Naive thymus-derived CD8-positive, alpha-beta T cell (primary cell): ENCODE measurements around the gene TTC16. TPM values are rescaled to one million over a fixed set of nuclear protein-coding genes. Genes with fewer than 3 reads are reported as not detected.
"Not testable (repeated sequence)": the region's sequence is repeated elsewhere in the genome, so short reads cannot be mapped to it uniquely, and the experiment has no call there.

Experiments used
- ATAC-seq, 2 donors: fragments of 150-1000 bp; cut with Tn5 transposase in 1 of 2; sonication (Bioruptor Pico), chemical (Tn5 transposase) in 1 of 2; 1 replicate in 1 of 2; 2 replicates in 1 of 2; pipeline ENCODE4 v1.10.0; 2021; ENCODE audit warnings: mild to moderate bottlenecking in 2 of 2, moderate library complexity in 2 of 2
- POLR2A ChIA-PET: fragments of 350-600 bp; sonication (Branson Sonifier 250); formaldehyde crosslinking; loops from one replicate; lab custom pipeline; 2021; ENCODE audit warnings: antibody characterized with exemption; lab: Charles Lee
- DNase-seq, 10 donors: peaks; one replicate each; pipeline versions ENCODE4 v3.0.0 to v3.0.0-alpha.2; 2020 to 2022
- H3K27ac Mint-ChIP-seq, 10 donors: one replicate each; pipeline ENCODE4 v1.8.0; 2020 to 2022; ENCODE audit warnings: mild to moderate bottlenecking in 10 of 10, mixed read lengths in 10 of 10, moderate library complexity in 4 of 10, inconsistent platforms in 1 of 10
- H3K27me3 Mint-ChIP-seq, 5 donors: one replicate each; pipeline ENCODE4 v1.8.0; 2021 to 2022; ENCODE audit warnings: mixed read lengths in 5 of 5
- H3K36me3 Mint-ChIP-seq, 3 donors: one replicate each; pipeline ENCODE4 v1.8.0; 2020 to 2022; ENCODE audit warnings: mixed read lengths in 3 of 3, mild to moderate bottlenecking in 2 of 3, inconsistent platforms in 1 of 3
- H3K4me1 Mint-ChIP-seq, 4 donors: one replicate each; pipeline ENCODE4 v1.8.0; 2021 to 2022; ENCODE audit warnings: mixed read lengths in 4 of 4
- H3K4me3 Mint-ChIP-seq, 10 donors: one replicate each; pipeline ENCODE4 v1.8.0; 2020 to 2022; ENCODE audit warnings: mild to moderate bottlenecking in 10 of 10, mixed read lengths in 10 of 10, moderate library complexity in 6 of 10, inconsistent platforms in 1 of 10
- H3K9me3 Mint-ChIP-seq, 9 donors: one replicate each; pipeline ENCODE4 v1.8.0; 2020 to 2022; ENCODE audit warnings: mixed read lengths in 9 of 9, mild to moderate bottlenecking in 3 of 9, inconsistent platforms in 1 of 9, moderate library complexity in 1 of 9
- polyA plus RNA-seq, 3 donors: library from polyadenylated mRNA; unstranded; fragments of 300-500 nt; fragmentation: Illumina TruSeq; gene quantifications; one replicate each; pipeline ENCODE4 v1.2.3, GENCODE V29; 2021
- total RNA-seq, 8 experiments: library from RNA in 2 of 8; stranded (reverse) in 2 of 8; gene quantifications; one replicate each; pipeline ENCODE4 v1.2.3 and lab custom pipeline; 2021 to 2026

The TTC16 gene
- total and polyA plus RNA-seq, 5 experiments from 2014 or later = 1.8 to 8.2 (median 4.4) TPM

DNA sequence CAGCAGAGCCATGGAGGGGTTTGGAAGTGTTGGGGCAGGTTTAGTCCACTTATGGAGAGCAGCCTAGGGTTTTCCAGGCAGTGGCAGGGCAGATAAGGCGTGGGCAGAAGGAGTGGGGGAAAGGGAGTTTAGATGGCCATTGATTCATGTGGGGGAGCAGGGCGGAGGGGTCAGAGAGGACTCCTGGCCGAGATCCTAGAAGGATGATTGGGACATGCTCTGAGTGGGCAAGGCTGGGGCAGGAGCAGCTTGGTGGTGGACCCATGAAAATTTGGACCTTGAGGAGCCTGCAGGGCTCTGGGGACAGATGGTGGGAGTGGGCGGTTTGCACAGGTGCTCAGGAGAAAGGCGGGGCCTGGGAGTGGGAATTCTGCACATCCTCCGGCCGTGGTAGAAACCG is 37.3 kb downstream of the TTC16 start:
- ATAC-seq (no peak), DNase-seq (no peak)
- peaks cover 0 to 39% (median 5%) of the 10 kb centered on the region in 3 donors for H3K36me3 Mint-ChIP-seq
- peak overlapping the region in 5 of 10 donors; percentile 39 to 76 (median 62) for H3K27ac Mint-ChIP-seq
- peaks cover 14 to 36% (median 19%) of the 10 kb centered on the region in 4 donors for H3K4me1 Mint-ChIP-seq
- H3K4me3 Mint-ChIP-seq = no peak overlapping the region
- no peaks in the 10 kb centered on the region for H3K27me3 Mint-ChIP-seq
- POLR2A ChIA-PET = interaction anchor here (0.5 to 1.8 kb wide), 2 partner anchors 18 to 31 kb away, joined by 4 to 6 read pairs; no protein-coding TSS in a partner anchor
- H3K9me3 Mint-ChIP-seq = no peaks in the 10 kb centered on the region

DNA sequence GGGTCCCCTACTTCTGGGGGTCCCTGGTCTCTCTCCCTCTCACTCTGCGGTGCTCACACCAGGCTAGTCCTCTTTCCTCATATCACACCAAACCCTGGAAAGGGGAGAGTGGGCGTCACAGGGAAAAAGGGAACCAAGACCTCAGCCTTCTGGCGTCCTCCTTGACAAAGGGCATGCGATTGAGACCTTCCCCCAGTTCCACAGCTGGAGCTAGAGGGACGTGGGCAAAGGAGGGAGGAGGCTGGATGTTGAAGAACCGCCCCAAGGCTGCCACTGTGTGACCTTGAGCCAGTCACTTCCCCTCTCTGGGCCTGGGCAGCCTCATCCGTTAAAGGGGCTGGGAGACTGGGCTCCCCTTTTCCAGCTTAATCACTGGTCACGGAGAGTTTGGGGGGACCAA is 37.7 kb downstream of the TTC16 start:
- DNase-seq (no peak), ATAC-seq (no peak)
- Mint-ChIP-seq H3K27ac (peak overlapping the region in 3 of 10 donors; percentile 36 to 43 (median 40)), H3K4me1 (peaks cover 13 to 34% (median 20%) of the 10 kb centered on the region in 4 donors), H3K4me3 (no peak overlapping the region), H3K36me3 (peaks cover 0 to 37% (median 5%) of the 10 kb centered on the region in 3 donors), H3K9me3 (no peaks in the 10 kb centered on the region), H3K27me3 (no peaks in the 10 kb centered on the region)
- POLR2A ChIA-PET = interaction anchor here (0.5 to 1.8 kb wide), 2 partner anchors 17 to 31 kb away, joined by 4 to 6 read pairs; no protein-coding TSS in a partner anchor

DNA sequence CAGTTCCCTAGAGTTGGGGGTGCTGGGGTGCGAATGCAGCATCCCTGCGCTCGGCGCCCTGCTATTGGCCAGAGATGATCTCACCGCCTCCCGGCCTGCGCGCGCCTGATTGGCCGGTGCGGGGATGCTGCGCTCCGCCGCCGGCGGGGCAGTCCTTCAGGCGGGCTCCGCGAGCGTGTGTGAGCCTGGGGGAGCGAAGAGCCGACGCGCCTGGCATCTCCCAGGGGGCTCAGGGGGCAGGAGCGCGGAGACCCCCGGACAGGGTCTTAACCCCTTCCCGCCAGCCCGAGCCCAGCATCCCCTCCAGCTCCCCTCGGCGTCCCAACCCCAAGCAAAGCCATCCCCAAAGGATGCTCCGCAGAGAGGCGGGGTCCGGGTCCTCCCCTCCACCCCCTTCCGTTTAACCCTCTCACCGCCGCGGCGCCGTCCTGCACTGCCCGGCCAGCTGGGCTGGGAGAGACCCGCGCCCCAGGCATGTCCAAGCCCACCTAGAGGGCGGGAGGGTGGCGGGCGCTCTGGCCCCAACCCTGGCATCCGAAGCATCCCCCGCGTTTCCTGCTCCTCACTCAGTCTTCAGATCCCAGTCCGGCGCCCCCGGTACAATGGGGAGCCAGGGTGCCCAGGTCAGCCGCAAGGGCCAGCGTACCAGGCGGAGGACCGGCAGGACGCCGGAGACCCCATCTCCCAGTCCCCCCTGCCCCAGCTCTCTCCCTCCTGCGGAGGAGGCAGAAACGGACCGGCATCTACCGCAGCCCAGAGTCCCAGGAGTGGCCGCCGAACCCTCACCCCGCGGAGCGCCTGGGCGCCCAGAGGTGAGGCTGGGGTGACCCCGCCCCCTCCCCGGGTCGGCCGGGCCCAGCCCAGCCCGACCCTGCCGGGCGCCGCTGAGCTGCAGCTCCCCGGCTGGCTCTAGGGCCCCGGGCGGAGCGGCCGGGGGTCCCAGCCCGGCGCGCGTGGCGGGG is 38.5 kb downstream of the TTC16 start:
- peak overlapping the region in 1 of 10 donors; percentile 43 for H3K27ac Mint-ChIP-seq

DNA sequence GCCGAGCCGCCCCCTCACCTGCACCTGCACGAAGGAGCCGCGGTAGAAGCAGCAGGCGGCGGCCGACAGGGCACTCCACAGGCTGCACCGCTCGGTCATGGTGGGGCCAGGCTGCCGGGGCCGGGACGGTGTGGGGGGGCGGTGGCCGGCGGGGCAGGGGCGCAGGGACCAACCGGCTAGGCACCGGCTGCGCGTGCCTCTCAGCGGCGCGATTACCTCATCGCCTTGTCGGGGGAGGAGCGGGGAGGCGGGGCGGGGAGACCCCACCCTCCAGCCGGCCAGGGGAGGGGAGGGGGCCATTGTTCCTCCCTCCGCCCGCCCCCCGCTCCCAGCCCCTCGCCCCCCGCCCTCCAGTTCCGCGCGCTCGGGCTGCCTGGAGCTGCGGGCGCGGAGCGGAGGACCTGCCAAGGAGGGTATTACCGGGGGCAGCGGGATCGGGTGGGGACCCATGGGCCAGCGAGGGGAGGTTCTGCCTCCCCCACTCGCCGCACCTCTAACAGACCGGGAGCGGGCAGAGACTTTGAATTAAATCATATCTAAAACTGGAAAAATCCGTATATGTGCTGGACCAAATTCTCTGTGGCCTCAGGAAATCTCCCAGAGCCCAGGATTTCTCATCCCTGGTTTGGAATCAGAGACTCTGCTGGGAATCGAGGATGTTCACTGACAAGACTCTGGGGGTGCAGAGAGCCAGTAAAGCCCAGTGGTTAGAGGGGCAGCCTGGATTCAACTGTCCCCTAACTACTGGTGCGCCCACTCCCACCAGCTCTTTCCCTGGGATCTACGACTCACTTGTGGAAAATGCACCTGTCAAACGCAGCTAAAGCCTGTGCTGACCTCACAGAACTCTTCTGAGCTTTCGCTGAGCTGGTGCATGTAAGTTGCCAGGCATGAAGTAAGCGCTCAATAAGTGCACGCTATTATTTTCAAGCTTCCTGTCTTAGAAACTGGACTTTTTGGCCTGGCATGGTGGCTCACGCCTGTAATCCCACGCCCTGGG is 39.5 kb downstream of the TTC16 start:
- ATAC-seq = no peak
- H3K4me1 Mint-ChIP-seq = peaks cover 15 to 31% (median 20%) of the 10 kb centered on the region in 4 donors
- no peaks in the 10 kb centered on the region for H3K27me3 Mint-ChIP-seq
- no peak overlapping the region for H3K4me3 Mint-ChIP-seq
- H3K27ac Mint-ChIP-seq = peak overlapping the region in 1 of 10 donors; percentile 43
- no peaks in the 10 kb centered on the region for H3K9me3 Mint-ChIP-seq
- DNase-seq = no peak
- peaks cover 0 to 34% (median 3%) of the 10 kb centered on the region in 3 donors for H3K36me3 Mint-ChIP-seq
- POLR2A ChIA-PET = interaction anchor here (0.6 to 0.8 kb wide), 2 partner anchors 15 to 16 kb away, joined by 3 read pairs; no protein-coding TSS in a partner anchor

More for the DNA sequence above, 38.5 kb downstream of the TTC16 start:
- DNase-seq = no peak
- H3K36me3 Mint-ChIP-seq = peaks cover 0 to 37% (median 5%) of the 10 kb centered on the region in 3 donors
- ATAC-seq = no peak
- peaks cover 16 to 33% (median 22%) of the 10 kb centered on the region in 4 donors for H3K4me1 Mint-ChIP-seq
- no peaks in the 10 kb centered on the region for H3K27me3 Mint-ChIP-seq
- no peaks in the 10 kb centered on the region for H3K9me3 Mint-ChIP-seq
- H3K4me3 Mint-ChIP-seq = no peak overlapping the region
- POLR2A ChIA-PET = interaction anchor here (0.7 to 1.8 kb wide), 2 partner anchors 17 to 31 kb away, joined by 3 to 6 read pairs; partner anchors contain the start of gene CDK9

DNA sequence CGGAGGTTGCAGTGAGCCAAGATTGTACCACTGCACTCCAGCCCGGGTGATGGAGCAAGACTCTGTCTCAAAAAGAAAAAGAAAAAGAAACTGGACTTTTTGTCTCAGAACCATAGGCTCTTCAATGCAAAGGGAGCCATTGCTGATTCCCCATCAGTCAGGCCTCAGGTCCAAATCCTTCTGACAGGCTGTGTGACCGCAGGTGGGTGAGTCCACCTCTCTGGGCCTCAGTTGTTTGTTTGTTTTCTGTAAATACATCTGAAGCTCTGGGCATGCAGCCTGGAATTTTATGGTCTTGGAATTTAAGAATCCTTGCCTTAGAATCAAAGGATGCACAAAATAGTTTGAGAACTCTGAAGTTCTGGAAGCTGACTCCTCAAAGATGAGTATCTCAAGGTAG is 40.4 kb downstream of the TTC16 start:
- no peak overlapping the region for H3K27ac Mint-ChIP-seq
- H3K27me3 Mint-ChIP-seq = no peaks in the 10 kb centered on the region
- POLR2A ChIA-PET = interaction anchor here (0.7 to 1.7 kb wide), 3 partner anchors 10 to 21 kb away, joined by 3 to 5 read pairs (median 4); no protein-coding TSS in a partner anchor
- peaks cover 15 to 30% (median 16%) of the 10 kb centered on the region in 4 donors for H3K4me1 Mint-ChIP-seq
- no peaks in the 10 kb centered on the region for H3K9me3 Mint-ChIP-seq
- DNase-seq (no peak), ATAC-seq (no peak)
- H3K4me3 Mint-ChIP-seq = no peak overlapping the region
- peaks cover 0 to 31% (median 0%) of the 10 kb centered on the region in 3 donors for H3K36me3 Mint-ChIP-seq

DNA sequence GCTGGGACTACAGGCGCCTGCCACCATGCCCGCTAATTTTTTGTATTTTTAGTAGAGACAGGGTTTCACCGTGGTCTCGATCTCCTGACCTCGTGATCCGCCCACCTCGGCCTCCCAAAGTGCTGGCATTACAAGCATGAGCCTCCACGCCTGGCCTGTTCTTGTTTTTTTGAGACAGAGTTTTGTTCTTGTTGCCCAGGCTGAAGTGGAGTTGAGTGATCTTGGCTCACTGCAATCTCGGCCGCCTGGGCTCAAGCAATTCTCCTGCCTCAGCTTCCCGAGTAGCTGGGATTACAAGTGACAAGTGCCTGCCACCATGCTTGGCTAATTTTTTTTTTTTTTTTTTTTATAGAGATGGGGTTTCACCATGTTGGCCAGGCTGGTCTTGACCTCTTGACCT is 40.9 kb downstream of the TTC16 start:
- not testable (repeated sequence) for ATAC-seq, H3K27me3 Mint-ChIP-seq, H3K4me3 Mint-ChIP-seq, DNase-seq, H3K9me3 Mint-ChIP-seq
- Mint-ChIP-seq H3K4me1 (peaks cover 10 to 26% (median 13%) of the 10 kb centered on the region in 4 donors), H3K27ac (peak overlapping the region in 1 of 10 donors; percentile 51), H3K36me3 (peaks cover 0 to 29% (median 0%) of the 10 kb centered on the region in 3 donors)
- POLR2A ChIA-PET = interaction anchor here (1.1 to 1.7 kb wide), 2 partner anchors 9 to 13 kb away, joined by 3 to 5 read pairs; no protein-coding TSS in a partner anchor

DNA sequence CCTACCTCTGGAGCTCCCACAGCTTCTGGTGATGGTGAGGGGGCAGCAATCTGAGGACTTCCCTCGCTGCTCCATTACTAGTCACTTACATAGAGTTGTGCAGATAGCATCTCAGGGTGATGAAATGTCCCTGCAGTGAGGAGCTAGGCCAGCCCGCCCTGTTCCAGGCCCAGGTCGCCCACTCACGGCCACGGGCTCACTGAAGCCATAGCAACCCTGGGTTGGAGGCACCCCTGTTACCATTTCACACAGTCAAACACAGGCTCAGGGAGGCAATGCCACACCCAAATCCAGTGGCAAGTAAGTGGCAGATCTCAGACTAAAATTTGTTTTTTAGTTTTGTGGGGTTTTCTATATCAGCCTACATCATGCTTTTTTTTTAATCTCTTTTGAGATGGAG is 43.0 kb downstream of the TTC16 start:
- no peak for DNase-seq
- no peaks in the 10 kb centered on the region for H3K27me3 Mint-ChIP-seq
- ATAC-seq = no peak
- H3K4me1 Mint-ChIP-seq = peaks cover 14 to 32% (median 24%) of the 10 kb centered on the region in 4 donors
- no peaks in the 10 kb centered on the region for H3K9me3 Mint-ChIP-seq
- H3K4me3 Mint-ChIP-seq = no peak overlapping the region
- H3K27ac Mint-ChIP-seq = peak overlapping the region in 9 of 10 donors; percentile 27 to 74 (median 60)
- H3K36me3 Mint-ChIP-seq = peaks cover 0 to 36% (median 3%) of the 10 kb centered on the region in 3 donors
- POLR2A ChIA-PET = interaction anchor here (0.8 to 1.4 kb wide), 2 partner anchors 14 to 24 kb away, joined by 3 to 5 read pairs; no protein-coding TSS in a partner anchor

DNA sequence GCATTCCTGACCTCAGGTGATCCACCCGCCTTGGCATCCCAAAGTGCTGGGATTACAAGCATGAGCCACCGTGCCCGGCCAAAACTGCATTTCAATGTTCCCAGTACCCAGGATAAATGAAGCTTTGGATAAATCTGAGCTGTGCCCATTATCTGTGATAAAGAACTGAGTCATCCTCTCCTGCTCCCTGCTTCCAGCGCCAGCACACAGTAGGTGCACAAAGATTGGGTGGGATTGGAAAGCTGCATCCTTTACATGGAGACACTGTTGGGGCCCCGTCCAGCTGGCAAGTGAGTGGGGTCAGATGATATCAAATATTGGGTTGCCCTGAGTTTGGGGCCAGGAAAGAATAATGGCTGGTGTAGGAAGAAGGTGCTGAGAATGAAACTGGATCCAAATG is 45.2 kb downstream of the TTC16 start:
- DNase-seq (no peak), ATAC-seq (no peak)
- Mint-ChIP-seq H3K27me3 (no peaks in the 10 kb centered on the region), H3K27ac (peak overlapping the region in 4 of 10 donors; percentile 29 to 69 (median 49)), H3K4me3 (no peak overlapping the region), H3K9me3 (no peaks in the 10 kb centered on the region), H3K36me3 (peaks cover 0 to 54% (median 6%) of the 10 kb centered on the region in 3 donors), H3K4me1 (peaks cover 22 to 51% (median 44%) of the 10 kb centered on the region in 4 donors)
- POLR2A ChIA-PET = interaction anchor here (1.0 to 12.1 kb wide), 2 partner anchors 13 to 21 kb away, joined by 3 to 237 read pairs; partner anchors contain the start of genes CDK9 and SH2D3C

DNA sequence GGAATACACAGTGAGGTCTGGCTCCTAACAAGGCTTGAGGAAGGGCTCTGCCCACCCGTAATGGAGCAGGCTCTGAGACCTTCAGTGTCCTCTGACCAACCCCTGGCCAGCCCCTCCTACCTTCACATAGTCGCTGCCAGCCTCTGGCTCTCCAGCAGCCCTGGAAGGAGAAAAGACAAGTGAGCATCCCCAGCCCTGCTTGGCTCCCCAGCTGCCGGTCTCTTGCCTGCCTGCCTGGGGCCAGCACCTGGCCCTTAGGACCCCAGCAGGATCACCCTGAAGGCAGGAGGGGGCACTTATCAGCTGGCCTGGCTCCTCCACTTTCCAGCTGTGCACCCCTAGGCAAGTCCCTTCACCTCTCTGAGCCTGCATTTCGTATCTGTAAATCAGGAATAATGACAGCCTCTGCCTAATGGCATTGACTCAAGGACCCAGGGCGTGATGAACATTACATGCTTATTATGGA is 45.6 kb downstream of the TTC16 start:
- ATAC-seq (no peak), DNase-seq (no peak)
- Mint-ChIP-seq H3K4me3 (no peak overlapping the region), H3K27ac (peak overlapping the region in 2 of 10 donors; percentile 36 to 57), H3K36me3 (peaks cover 0 to 59% (median 11%) of the 10 kb centered on the region in 3 donors), H3K27me3 (no peaks in the 10 kb centered on the region), H3K9me3 (no peaks in the 10 kb centered on the region), H3K4me1 (peaks cover 26 to 56% (median 49%) of the 10 kb centered on the region in 4 donors)
- POLR2A ChIA-PET = interaction anchor here (1.0 to 12.1 kb wide), 2 partner anchors 14 to 20 kb away, joined by 3 to 237 read pairs; partner anchors contain the start of genes CDK9 and SH2D3C

DNA sequence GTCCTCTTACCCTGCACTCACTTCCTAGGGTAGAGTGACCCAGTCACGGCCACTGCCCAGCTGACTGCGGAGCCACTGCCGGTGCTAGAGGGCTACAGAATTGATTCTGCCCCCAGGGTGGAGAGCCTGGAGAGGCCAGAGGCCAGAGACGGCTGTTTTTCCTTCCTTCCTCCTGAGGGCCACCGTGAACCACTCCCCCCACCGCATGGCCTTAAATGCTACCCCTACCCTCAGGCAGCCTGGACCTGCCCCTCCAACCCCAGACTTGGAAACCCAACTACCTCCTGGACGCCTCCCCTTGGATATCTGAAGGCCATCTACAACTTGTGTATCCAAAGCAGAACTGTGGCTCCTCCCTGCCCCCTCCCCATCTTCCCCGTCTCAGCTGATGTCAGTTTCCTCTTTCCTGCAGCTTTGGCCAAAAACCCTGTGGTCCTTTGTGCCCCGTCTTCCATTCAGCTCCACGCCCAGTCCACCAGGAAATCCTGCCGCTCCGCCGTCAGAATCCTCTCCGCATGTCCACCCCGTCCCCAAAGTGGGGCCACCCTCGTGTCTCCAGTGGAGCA is 46.3 kb downstream of the TTC16 start:
- Mint-ChIP-seq H3K36me3 (peaks cover 0 to 62% (median 11%) of the 10 kb centered on the region in 3 donors), H3K4me1 (peaks cover 31 to 62% (median 55%) of the 10 kb centered on the region in 4 donors), H3K27ac (peak overlapping the region in 9 of 10 donors; percentile 29 to 96 (median 76)), H3K9me3 (no peaks in the 10 kb centered on the region), H3K4me3 (no peak overlapping the region), H3K27me3 (no peaks in the 10 kb centered on the region)
- POLR2A ChIA-PET = interaction anchor here (12.1 kb wide), 1 partner anchor 20 kb away, joined by 237 read pairs; the partner anchor contains the start of genes CDK9 and SH2D3C
- DNase-seq (no peak), ATAC-seq (no peak)

DNA sequence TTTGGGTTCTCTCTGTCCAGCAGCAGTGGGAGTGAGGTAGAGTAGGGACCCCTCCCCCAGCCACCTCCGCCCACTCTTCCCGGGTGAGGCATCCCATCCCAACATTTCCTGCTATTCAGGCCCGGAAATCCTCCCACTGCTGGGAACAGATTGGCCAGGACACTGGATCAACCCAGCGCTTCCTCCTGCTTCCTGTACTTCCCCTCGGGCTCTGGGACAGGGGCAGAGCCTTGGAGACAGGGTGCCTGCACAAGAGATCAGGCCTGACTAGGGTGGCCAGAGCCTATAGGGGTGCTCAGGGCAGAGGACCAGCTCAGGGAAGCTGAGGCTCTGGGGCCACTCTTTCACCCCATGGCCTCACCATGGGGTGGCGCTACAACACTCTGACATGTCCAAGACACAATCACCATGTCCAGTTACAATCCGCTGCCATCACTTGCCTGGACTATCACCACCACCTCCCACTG is 48.1 kb downstream of the TTC16 start:
- DNase-seq (no peak), ATAC-seq (no peak)
- peaks cover 0 to 55% (median 11%) of the 10 kb centered on the region in 3 donors for H3K36me3 Mint-ChIP-seq
- peaks cover 38 to 73% (median 70%) of the 10 kb centered on the region in 4 donors for H3K4me1 Mint-ChIP-seq
- POLR2A ChIA-PET = interaction anchor here (0.6 to 12.1 kb wide), 2 partner anchors 18 to 168 kb away, joined by 3 to 237 read pairs; partner anchors contain the start of genes CDK9 and SH2D3C
- H3K27me3 Mint-ChIP-seq = no peaks in the 10 kb centered on the region
- H3K4me3 Mint-ChIP-seq = peak overlapping the region in 1 of 10 donors; percentile 5
- H3K27ac Mint-ChIP-seq = peak overlapping the region in 8 of 10 donors; percentile 41 to 85 (median 72)
- H3K9me3 Mint-ChIP-seq = no peaks in the 10 kb centered on the region
